ENCODE data around the gene SGCE.

- no peak for TF ChIP-seq CTCF (IDR thresholded peaks at IDR 0.05; ENCODE audit: poor library complexity)
- no peak for TF ChIP-seq EZH2phosphoT487 (IDR thresholded peaks at IDR 0.05; ENCODE audit: low read depth, severe bottlenecking, unreplicated experiment)
Observed at GRCh38 chr7:94642838-94643653, 12.9 kb downstream of the SGCE start.

Data from hepatocyte (in vitro differentiated cells).